GM19240 (cell line): ENCODE results near the gene DACH1.
"Not testable (repeated sequence)": the region's sequence is repeated elsewhere in the genome, so short reads cannot be mapped to it uniquely, and the experiment has no call there.

Experiments
- DNase-seq: peaks from one replicate; pipeline ENCODE4 v3.0.0; 2011; ENCODE audit warnings: low spot score; ENCODE audit not compliant: insufficient read length

DACH1 gene

DNA sequence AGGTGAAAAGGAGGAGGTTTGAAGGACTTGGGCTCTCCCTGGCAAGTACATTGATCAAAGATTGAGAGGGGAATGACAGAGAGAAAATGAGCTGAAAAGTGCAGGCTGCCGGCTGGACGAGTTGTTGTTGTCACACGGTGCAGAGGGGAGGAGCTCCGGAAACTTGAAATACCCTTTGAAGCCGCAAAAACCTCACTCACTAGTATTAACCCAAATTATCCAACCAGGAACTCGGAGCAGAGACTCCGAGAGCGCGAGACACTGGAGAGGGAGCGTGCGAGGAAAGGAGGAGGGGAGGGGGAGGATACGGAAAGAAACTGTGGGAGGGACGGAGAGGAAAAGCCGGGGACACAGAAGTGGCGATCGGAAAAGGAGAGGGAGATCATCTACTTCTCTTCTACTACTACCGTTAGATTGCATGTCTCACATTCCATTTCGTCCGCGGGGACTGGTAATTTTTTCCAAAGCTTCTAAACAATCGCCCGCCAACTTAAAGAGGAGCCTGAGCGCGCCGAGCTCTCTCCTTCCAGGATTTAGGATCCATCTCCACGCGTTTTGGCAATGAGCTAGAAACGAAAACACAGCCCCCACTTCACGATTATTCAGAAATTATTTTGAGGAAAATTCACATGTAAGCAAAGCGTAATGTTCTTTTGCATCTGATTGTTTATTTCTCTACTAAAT, at the start of gene DACH1:
Gene DACH1 (minus strand): TSS at position 74 of the 684 bp plus-strand sequence.
- DNase-seq: no peak

GRCh38 chr13:71913717-71914116, 46.7 kb upstream of the DACH1 start:
- no peak for DNase-seq

- no peak for DNase-seq
Observed at GRCh38 chr13:71912524-71912923, 45.5 kb upstream of the DACH1 start.

DNA sequence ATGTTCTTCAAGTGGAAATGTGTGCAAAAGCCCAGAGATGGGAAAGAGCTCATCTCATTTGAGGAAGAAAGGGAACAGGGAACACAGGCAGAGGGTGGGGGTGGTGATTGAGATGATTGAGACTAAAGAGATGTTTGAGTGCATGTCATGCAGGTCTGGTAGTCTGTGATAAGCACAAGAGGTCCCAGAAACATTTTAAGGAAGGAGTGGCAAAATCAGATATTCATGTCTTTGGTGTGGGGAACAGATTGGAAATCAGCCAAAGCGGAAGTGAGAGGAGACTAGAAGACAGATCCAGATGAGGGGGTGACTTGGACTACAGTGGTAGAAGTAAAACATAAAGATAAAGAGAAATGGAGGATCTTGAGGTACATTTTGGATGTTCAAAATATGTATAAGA, 39.4 kb upstream of the DACH1 start:
- DNase-seq: no peak

DNA sequence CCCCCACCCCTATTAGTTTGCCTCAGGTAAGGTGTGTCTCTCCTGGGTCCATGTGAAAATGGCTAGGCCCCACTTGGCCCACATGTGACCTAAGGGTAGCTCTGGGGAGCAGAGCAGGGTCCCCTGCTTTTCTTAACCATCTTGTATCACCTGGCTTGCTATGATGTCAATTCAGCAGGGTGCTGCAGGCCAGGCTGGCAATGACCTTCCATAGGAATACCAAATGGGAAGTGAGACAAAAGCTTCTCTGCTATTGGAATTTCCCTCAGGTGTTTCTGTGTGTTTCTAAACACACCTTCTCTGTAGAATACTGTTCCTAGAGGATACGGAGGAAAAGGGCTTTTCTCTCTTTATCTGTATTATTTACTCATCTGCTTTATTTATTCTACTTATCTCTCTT, 35.7 kb upstream of the DACH1 start:
- no peak for DNase-seq

- not testable (repeated sequence) for DNase-seq
Observed at GRCh38 chr13:71893506-71893905, 26.5 kb upstream of the DACH1 start.

DNA sequence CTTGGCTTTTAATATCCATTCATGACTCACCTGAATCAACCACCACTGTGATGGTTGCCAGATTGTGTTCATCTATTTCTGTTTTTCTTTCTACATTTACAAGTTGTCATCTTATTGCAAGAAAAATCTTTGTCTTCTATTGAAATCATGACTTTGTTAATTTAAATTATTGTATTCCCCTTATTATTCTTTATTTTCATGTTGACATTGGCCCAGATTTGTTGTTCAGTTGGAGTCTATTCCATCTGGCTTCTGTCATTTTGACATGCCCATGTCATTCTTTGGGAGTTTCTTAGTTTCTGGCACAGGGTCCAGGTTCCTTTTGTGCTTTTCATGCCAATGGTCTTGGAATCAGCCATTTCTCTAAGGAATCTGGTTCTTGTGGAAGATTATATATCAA, 19.9 kb upstream of the DACH1 start:
- no peak for DNase-seq

DNA sequence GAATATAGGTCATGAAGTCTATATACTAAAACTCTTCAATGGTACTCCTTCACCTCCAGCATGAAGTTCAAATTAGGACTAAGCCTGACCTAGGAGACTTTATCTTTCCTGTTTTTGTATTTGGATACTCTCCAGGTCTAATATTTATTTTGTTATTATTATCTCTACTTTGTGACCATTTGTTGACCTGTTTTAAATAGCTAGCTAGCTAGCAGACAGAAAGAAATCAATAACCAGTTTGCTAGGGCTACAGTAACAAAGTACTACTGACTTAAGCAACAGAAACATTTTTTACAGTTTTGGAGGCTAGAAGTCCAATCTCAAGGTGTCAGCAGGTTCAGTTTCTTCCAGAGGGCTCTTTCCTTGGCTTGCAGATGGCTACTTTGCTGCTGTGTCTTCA, 15.1 kb upstream of the DACH1 start:
- DNase-seq: no peak

- no peak for DNase-seq
Observed at GRCh38 chr13:71880753-71881541, 13.9 kb upstream of the DACH1 start.

DNA sequence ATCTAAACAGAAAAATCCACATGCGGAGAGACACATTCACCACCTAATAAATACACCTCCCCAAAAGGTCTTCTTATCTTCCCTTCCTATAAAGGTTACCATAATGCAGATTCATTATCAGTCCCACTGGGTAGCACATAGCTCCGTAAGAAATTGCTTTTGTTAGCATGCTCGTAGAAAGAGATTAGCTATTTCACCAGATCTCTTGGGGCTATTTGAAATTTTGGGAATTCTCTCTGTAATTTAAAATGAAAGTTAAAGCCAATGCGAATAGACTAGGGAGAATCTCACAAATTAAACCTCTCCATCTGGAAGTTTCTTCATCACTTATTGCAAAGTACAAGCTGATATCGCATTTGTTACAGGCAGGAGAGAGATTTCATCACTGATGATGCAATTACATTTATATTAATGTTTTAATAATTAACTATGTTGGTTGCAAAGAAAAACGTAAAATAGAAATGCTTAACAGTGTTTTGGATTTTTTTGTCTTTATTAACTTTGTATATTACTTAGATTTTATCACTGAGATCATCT, 12.9 kb upstream of the DACH1 start:
- no peak for DNase-seq

DNA sequence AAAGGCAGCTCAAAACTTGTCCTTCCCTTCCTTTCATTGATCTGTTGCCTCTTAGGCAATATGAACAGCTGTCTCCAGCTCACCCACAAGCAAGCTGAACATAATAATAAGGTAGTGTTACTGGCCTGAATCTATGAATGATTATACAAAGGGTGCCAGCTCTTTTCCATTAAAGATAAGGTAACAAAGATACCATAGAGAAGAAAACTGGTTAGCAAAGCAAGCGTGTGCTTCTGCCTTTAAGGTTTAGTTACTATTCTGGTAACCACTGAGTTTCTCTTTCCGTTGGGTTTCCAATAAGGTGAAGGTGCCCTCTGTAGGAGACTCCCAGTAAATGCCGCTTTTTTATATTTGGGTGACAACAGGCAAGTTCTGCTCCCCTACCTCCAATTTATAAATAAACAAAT, 12.1 kb upstream of the DACH1 start:
- DNase-seq: no peak

GRCh38 chr13:71877256-71877653, 10.3 kb upstream of the DACH1 start:
- no peak for DNase-seq

GRCh38 chr13:71876648-71877255, 9.7 kb upstream of the DACH1 start:
- no peak for DNase-seq

- DNase-seq: no peak
Observed at GRCh38 chr13:71875823-71876222, 8.8 kb upstream of the DACH1 start.

DNA sequence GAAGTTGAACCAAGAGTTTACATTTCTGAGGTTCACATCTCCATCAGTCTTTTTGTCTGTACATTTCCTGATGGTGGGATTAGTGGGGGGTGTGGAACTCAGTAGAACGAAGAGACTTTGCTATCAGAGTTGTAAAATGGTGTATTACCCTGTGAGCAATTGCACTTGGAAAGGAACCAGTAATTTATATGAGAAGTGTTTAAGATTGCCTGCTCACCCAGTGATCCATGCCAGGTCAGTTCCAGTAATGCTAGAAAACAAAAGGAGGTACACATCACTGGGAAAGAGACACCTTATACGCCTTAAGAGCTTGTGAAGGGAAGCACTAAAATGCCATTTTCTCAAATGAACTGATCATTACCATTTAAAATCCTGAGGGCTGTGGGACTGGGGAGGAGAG, 7.5 kb upstream of the DACH1 start:
- no peak for DNase-seq

- DNase-seq: no peak
Observed at GRCh38 chr13:71873418-71874247, 6.6 kb upstream of the DACH1 start.

DNA sequence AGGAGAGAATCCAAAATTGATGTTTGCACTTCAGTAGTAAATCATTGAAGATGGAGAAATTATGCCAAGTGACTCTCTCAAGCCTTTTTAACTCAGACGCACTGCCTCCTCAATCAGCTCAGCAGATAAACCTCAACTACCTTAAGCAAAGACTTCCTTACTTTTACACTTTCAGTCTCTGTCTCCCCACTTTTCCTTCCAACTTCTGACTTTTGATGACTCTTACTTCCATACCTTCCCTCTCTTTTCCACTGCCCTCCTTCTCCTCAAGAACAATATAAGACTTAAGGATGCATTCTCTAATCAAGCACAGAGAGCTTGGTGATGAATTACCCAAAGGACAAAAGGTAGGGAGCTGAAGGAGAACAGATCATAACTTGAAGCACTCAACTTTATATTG, 4.8 kb upstream of the DACH1 start:
- DNase-seq: no peak

DNA sequence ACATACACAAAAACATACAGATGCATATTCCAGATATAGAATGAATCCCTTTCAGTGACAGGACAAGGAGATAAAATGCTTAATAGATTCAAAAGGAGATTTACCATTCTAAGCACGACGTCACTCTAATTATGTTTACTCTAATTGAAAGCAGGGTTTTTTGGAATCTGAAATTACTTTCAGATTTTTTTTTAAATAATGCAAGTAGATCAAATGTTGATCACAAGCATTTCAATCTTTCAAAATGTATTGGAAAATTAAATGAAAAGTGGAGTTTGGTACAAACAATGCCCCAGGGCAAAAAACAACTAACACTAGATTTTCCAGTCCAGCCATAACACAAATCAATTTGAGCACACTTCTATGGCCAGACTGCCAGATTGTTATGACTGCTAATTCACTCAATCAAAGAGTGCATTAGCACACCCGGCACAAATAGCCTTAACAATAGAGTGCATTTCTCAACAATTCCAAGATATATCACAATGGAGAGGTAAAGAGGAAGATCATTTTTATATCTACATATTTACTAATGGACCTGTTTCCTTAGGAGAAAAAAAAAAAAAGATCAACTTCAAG, 4.3 kb upstream of the DACH1 start:
- DNase-seq: no peak

DNA sequence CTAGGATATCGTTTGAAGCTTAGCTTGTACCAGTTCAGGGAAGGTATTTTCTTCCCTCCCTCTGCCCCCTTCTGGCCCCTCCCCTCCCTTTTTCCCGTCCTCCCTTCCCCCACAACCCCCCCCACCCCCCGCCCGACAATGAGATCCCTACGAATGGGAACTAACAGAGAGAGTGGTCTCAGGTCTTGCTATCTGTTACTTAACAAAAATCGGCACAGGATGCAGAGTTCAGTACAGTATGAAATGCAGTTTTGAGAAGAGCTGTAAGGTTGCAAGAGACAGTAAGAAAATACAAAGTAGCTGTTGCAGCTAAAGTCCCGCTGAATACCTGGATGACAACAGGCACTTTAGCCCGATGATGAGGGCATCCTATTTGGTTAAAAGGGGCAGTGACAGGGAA, 3.1 kb upstream of the DACH1 start:
- no peak for DNase-seq

DNA sequence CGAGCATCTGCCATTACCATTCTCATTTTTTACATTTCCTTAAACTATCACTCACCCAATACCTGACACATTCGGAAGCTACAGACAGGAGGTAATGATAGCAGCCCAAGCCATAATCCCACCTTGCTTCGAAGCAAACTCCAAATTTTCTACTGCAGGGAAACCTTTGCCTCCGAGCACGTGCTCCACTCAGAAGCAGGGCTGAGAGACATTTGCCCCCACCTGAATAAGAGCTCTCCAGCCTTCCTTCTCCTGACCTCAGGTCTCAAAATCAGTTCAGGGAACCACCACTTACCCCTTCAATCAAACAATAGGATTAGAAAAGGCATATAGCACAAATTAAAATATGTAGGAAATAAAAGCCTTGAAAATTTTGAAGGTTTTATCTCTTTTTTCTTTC, 2.3 kb upstream of the DACH1 start:
- DNase-seq: no peak
